BE2C (cell line): ENCODE measurements around the gene FUOM.
"Not testable (repeated sequence)": the region's sequence is repeated elsewhere in the genome, so short reads cannot be mapped to it uniquely, and the experiment has no call there.

ENCODE experiments used
- DNase-seq: peaks from one replicate; pipeline ENCODE4 v3.0.0-alpha.2; 2020
- H3K27me3 ChIP-seq: fragments of 250-450 bp; sonication (Bioruptor Pico); 2 replicates; pipeline ENCODE4 v1.5.1; 2020; ENCODE audit warnings: mild to moderate bottlenecking
- H3K36me3 ChIP-seq: fragments of 250-450 bp; sonication (Bioruptor Pico); 2 replicates; pipeline ENCODE4 v1.5.1; 2020; ENCODE audit warnings: mild to moderate bottlenecking
- H3K4me1 ChIP-seq: fragments of 250-450 bp; sonication (Bioruptor Pico); 2 replicates; pipeline ENCODE4 v1.5.1; 2020
- H3K4me3 ChIP-seq: 2 replicates; pipeline ENCODE4 v1.5.1; 2011; ENCODE audit warnings: low read depth, low read length
- H3K9me3 ChIP-seq: fragments of 250-450 bp; sonication (Bioruptor Pico); 2 replicates; pipeline ENCODE4 v1.5.1; 2020
- CTCF ChIP-seq: IDR thresholded peaks from 2 replicates; pipeline ENCODE4 v1.5.1; 2012; ENCODE audit warnings: mild to moderate bottlenecking, low read depth, low read length

FUOM gene

GRCh38 chr10:133391249-133391635 is 33.4 kb upstream of the FUOM start:
- no peak overlapping the region for H3K4me3 ChIP-seq
- no peaks in the 10 kb centered on the region for H3K27me3 ChIP-seq
- DNase-seq: no peak
- H3K9me3 ChIP-seq: no peaks in the 10 kb centered on the region
- TF ChIP-seq CTCF: no peak
- no peaks in the 10 kb centered on the region for H3K4me1 ChIP-seq
- H3K36me3 ChIP-seq: peaks cover 4% of the 10 kb centered on the region

- TF ChIP-seq CTCF: no peak
- Histone ChIP-seq H3K4me3 (no peak overlapping the region), H3K36me3 (no peaks in the 10 kb centered on the region), H3K27me3 (no peaks in the 10 kb centered on the region), H3K9me3 (no peaks in the 10 kb centered on the region), H3K4me1 (no peaks in the 10 kb centered on the region)
- DNase-seq: no peak
Observed at GRCh38 chr10:133390597-133391248, 32.9 kb upstream of the FUOM start.

GRCh38 chr10:133388973-133389818 is 31.4 kb upstream of the FUOM start:
- H3K27me3 ChIP-seq: no peaks in the 10 kb centered on the region
- H3K4me3 ChIP-seq: no peak overlapping the region
- H3K9me3 ChIP-seq: no peaks in the 10 kb centered on the region
- H3K36me3 ChIP-seq: no peaks in the 10 kb centered on the region
- H3K4me1 ChIP-seq: no peaks in the 10 kb centered on the region
- no peak for TF ChIP-seq CTCF
- DNase-seq: no peak

GRCh38 chr10:133388236-133388972 is 30.6 kb upstream of the FUOM start:
- Histone ChIP-seq H3K4me1 (no peaks in the 10 kb centered on the region), H3K4me3 (no peak overlapping the region), H3K36me3 (no peaks in the 10 kb centered on the region), H3K9me3 (no peaks in the 10 kb centered on the region), H3K27me3 (no peaks in the 10 kb centered on the region)
- no peak for TF ChIP-seq CTCF
- DNase-seq: no peak

- not testable (repeated sequence) for H3K4me3 ChIP-seq, H3K36me3 ChIP-seq, DNase-seq, H3K27me3 ChIP-seq, H3K4me1 ChIP-seq, H3K9me3 ChIP-seq
Observed at GRCh38 chr10:133386951-133387350, 29.1 kb upstream of the FUOM start.

GRCh38 chr10:133385214-133385613 is 27.4 kb upstream of the FUOM start:
- H3K4me3 ChIP-seq: no peak overlapping the region
- no peaks in the 10 kb centered on the region for H3K4me1 ChIP-seq
- H3K36me3 ChIP-seq: no peaks in the 10 kb centered on the region
- no peaks in the 10 kb centered on the region for H3K9me3 ChIP-seq
- TF ChIP-seq CTCF: no peak
- no peak for DNase-seq
- no peaks in the 10 kb centered on the region for H3K27me3 ChIP-seq
